H1 (cell line): ENCODE results near the gene EVA1C. TPM values are rescaled to one million over a fixed set of nuclear protein-coding genes. Genes with fewer than 3 reads are reported as not detected.

Source experiments
- CTCF ChIA-PET: fragments of 300-600 bp; sonication (Branson Sonifier 250); formaldehyde crosslinking; loops from one replicate; lab custom pipeline; 2021; ENCODE audit not compliant: partially characterized antibody; lab: Charles Lee
- POLR2A ChIA-PET: fragments of 300-600 bp; sonication (Branson Sonifier 250); formaldehyde crosslinking; loops from one replicate; lab custom pipeline; 2021; ENCODE audit warnings: inconsistent platforms; ENCODE audit not compliant: partially characterized antibody; lab: Charles Lee
- DNase-seq, 2 experiments: peaks; one replicate each; pipeline versions ENCODE4 v3.0.0 to v3.0.0-alpha.2; 2010 to 2022; ENCODE audit warnings: low spot score in 2 of 2, low read depth in 1 of 2, mixed read lengths in 1 of 2
- FAIRE-seq: peaks from 2 replicates; lab custom pipeline; 2011; peaks lifted over from hg19 to GRCh38; lab: Jason Lieb, UNC
- H2AFZ ChIP-seq: 2 replicates; pipeline ENCODE4 v1.8.1; 2012; ENCODE audit warnings: low read length, inconsistent platforms
- H2AK5ac ChIP-seq: 2 replicates; pipeline ENCODE4 v1.6.1; 2013; ENCODE audit warnings: low read depth, low read length
- H2BK120ac ChIP-seq: replicated peaks from 2 replicates; pipeline ENCODE3; 2013; ENCODE audit warnings: low read depth, low read length, inconsistent platforms
- H2BK12ac ChIP-seq: 2 replicates; pipeline ENCODE4 v1.6.1; 2013; ENCODE audit warnings: low read depth, low read length
- H2BK15ac ChIP-seq: 2 replicates; pipeline ENCODE4 v1.6.1; 2013; ENCODE audit warnings: low read length
- H2BK20ac ChIP-seq: 2 replicates; pipeline ENCODE4 v1.6.1; 2013; ENCODE audit warnings: low read length
- H2BK5ac ChIP-seq: 2 replicates; pipeline ENCODE4 v1.6.1; 2013; ENCODE audit warnings: low read depth, low read length
- H3K14ac ChIP-seq: 2 replicates; pipeline ENCODE4 v1.6.1; 2013; ENCODE audit warnings: inconsistent platforms; ENCODE audit not compliant: insufficient read length
- H3K18ac ChIP-seq: 2 replicates; pipeline ENCODE4 v1.6.1; 2013; ENCODE audit warnings: low read length; ENCODE audit errors: extremely low read depth
- H3K23ac ChIP-seq: 2 replicates; pipeline ENCODE4 v1.6.1; 2013; ENCODE audit warnings: inconsistent platforms; ENCODE audit not compliant: insufficient read length
- H3K23me2 ChIP-seq: 2 replicates; pipeline ENCODE4 v1.6.1; 2013; ENCODE audit warnings: low read depth, low read length
- H3K27ac ChIP-seq: 2 replicates; pipeline ENCODE4 v1.6.1; 2011; ENCODE audit warnings: low read depth, low read length, inconsistent platforms
- H3K27me3 ChIP-seq, 4 experiments: replicated peaks in 1 of 4; 1 replicate in 1 of 4; 2 replicates in 3 of 4; pipeline versions ENCODE4 v1.6.1 to v1.8.1; 2011 to 2013; ENCODE audit warnings: low read length in 3 of 4, mild to moderate bottlenecking in 3 of 4, inconsistent platforms in 2 of 4, mixed read lengths in 2 of 4, moderate library complexity in 1 of 4; ENCODE audit not compliant: control insufficient read depth in 3 of 4, insufficient read depth in 3 of 4; ENCODE audit errors: extremely low read depth in 1 of 4
- H3K36me3 ChIP-seq, 4 experiments: 2 replicates each; pipeline versions ENCODE4 v1.6.1 to v1.8.1; 2011 to 2013; ENCODE audit warnings: mild to moderate bottlenecking in 4 of 4, low read length in 3 of 4, moderate library complexity in 2 of 4, control low read depth in 1 of 4, inconsistent platforms in 1 of 4; ENCODE audit not compliant: insufficient read depth in 4 of 4, control insufficient read depth in 2 of 4
- H3K4ac ChIP-seq: replicated peaks from 2 replicates; pipeline ENCODE3; 2013; ENCODE audit warnings: low read length, low read depth, mixed read lengths, inconsistent platforms; ENCODE audit not compliant: insufficient read length
- H3K4me1 ChIP-seq, 4 experiments: replicated peaks in 1 of 4; 1 replicate in 1 of 4; 2 replicates in 3 of 4; pipeline versions ENCODE4 v1.6.1 to v1.8.1; 2011 to 2013; ENCODE audit warnings: low read length in 3 of 4, inconsistent platforms in 2 of 4, mixed read lengths in 1 of 4; ENCODE audit not compliant: insufficient read depth in 4 of 4, control insufficient read depth in 3 of 4
- H3K4me2 ChIP-seq, 2 experiments: 2 replicates each; pipeline versions ENCODE4 v1.6.1 to v1.8.1; 2011 to 2013; ENCODE audit warnings: low read depth in 2 of 2, low read length in 2 of 2, control low read depth in 1 of 2, inconsistent platforms in 1 of 2, mild to moderate bottlenecking in 1 of 2; ENCODE audit not compliant: insufficient read depth in 1 of 2
- H3K4me3 ChIP-seq, 4 experiments: fragments of 200-600, 300-600 bp in 1 of 4; sonication (generic), shearing (Covaris generic), sonication (Bioruptor Twin) in 1 of 4; 2 replicates each; pipeline versions ENCODE4 v1.5.1 to v1.8.1; 2011 to 2016; ENCODE audit warnings: low read length in 4 of 4, low read depth in 3 of 4, control low read depth in 2 of 4, inconsistent platforms in 2 of 4, mild to moderate bottlenecking in 2 of 4, mixed read lengths in 1 of 4, moderate library complexity in 1 of 4; ENCODE audit not compliant: insufficient read depth in 2 of 4; ENCODE audit errors: extremely low read depth in 1 of 4
- H3K56ac ChIP-seq: replicated peaks from 2 replicates; pipeline ENCODE3; 2013; ENCODE audit warnings: low read depth, mild to moderate bottlenecking, mixed read lengths, low read length, inconsistent platforms; ENCODE audit not compliant: insufficient read length
- H3K79me1 ChIP-seq: 2 replicates; pipeline ENCODE4 v1.6.1; 2013; ENCODE audit warnings: low read depth, low read length, control low read depth
- H3K79me2 ChIP-seq, 2 experiments: 2 replicates each; pipeline versions ENCODE4 v1.6.1 to v1.8.1; 2012 to 2013; ENCODE audit warnings: low read length in 2 of 2, mild to moderate bottlenecking in 2 of 2, inconsistent platforms in 1 of 2; ENCODE audit not compliant: insufficient read depth in 2 of 2, control insufficient read depth in 1 of 2
- H3K9ac ChIP-seq, 4 experiments: replicated peaks in 1 of 4; 1 replicate in 1 of 4; 2 replicates in 3 of 4; pipeline versions ENCODE4 v1.6.1 to v1.8.1; 2011 to 2013; ENCODE audit warnings: low read depth in 3 of 4, low read length in 3 of 4, control low read depth in 2 of 4, mild to moderate bottlenecking in 2 of 4, moderate library complexity in 2 of 4, inconsistent platforms in 1 of 4; ENCODE audit errors: extremely low read depth in 1 of 4
- H3K9me3 ChIP-seq, 2 experiments: 2 replicates each; pipeline versions ENCODE4 v1.6.1 to v1.8.1; 2012 to 2013; ENCODE audit warnings: mild to moderate bottlenecking in 2 of 2, moderate library complexity in 2 of 2, control low read depth in 1 of 2, inconsistent platforms in 1 of 2, low read depth in 1 of 2, low read length in 1 of 2, mixed read lengths in 1 of 2; ENCODE audit not compliant: insufficient read depth in 2 of 2
- H4K20me1 ChIP-seq, 2 experiments: replicated peaks in 1 of 2; 2 replicates each; pipeline versions ENCODE3 to v1.8.1; 2011 to 2013; ENCODE audit warnings: inconsistent platforms in 2 of 2, low read length in 2 of 2, mild to moderate bottlenecking in 1 of 2; ENCODE audit not compliant: insufficient read depth in 2 of 2, control insufficient read depth in 1 of 2
- H4K5ac ChIP-seq: 2 replicates; pipeline ENCODE4 v1.6.1; 2013; ENCODE audit warnings: low read length, low read depth, mixed read lengths, inconsistent platforms; ENCODE audit not compliant: insufficient read length
- H4K8ac ChIP-seq: 2 replicates; pipeline ENCODE4 v1.8.0; 2013; ENCODE audit warnings: mild to moderate bottlenecking, moderate library complexity, low read length, inconsistent platforms; ENCODE audit not compliant: insufficient read depth; ENCODE audit errors: extremely low read depth
- H4K91ac ChIP-seq: replicated peaks from 2 replicates; pipeline ENCODE3; 2013; ENCODE audit warnings: low read length, mixed read lengths, inconsistent platforms; ENCODE audit not compliant: insufficient read length
- NRF1 ChIP-seq: IDR thresholded peaks from 2 replicates; pipeline ENCODE4 v1.6.1; 2011; ENCODE audit warnings: mild to moderate bottlenecking, low read depth, low read length, improper control_type of control experiment
- RXRA ChIP-seq: IDR thresholded peaks from 2 replicates; pipeline ENCODE4 v1.6.1; 2011; ENCODE audit warnings: low read depth, mild to moderate bottlenecking, low read length, moderate library complexity; ENCODE audit not compliant: insufficient read depth
- YY1 ChIP-seq: IDR thresholded peaks from 2 replicates; pipeline ENCODE4 v1.6.1; 2011; ENCODE audit warnings: low read depth, mild to moderate bottlenecking, low read length
- WGBS, 2 experiments: shearing (Covaris generic) in 1 of 2; methylation state at CpG; one replicate each; pipeline versions ENCODE4 v1.1.6 to v1.1.7; 2013 to 2015; ENCODE audit warnings: low lambda C conversion rate in 2 of 2, mixed read lengths in 2 of 2, inconsistent platforms in 1 of 2, low coverage in 1 of 2, missing lambda C conversion rate in 1 of 2; ENCODE audit not compliant: insufficient replicate concordance in 2 of 2, insufficient coverage in 1 of 2, insufficient read length in 1 of 2; ENCODE audit errors: extremely low coverage in 1 of 2, missing lambda C conversion rate in 1 of 2; 5-methylcytosine and 5-hydroxymethylcytosine counted together
- polyA plus RNA-seq, 7 experiments: library from polyadenylated mRNA; depleted of rRNA in 3 of 7; stranded (reverse) in 5 of 7; unstranded in 2 of 7; fragments of >200 nt in 5 of 7; fragments of 200-250 nt in 2 of 7; gene quantifications; 1 replicate in 5 of 7; 2 replicates in 1 of 7; 4 replicates in 1 of 7; pipeline versions ENCODE4 v1.2.1 to v1.2.3, GENCODE V29; 2011 to 2013; ENCODE audit warnings: missing spikeins in 2 of 7, mixed read lengths in 2 of 7
- total RNA-seq: library from RNA; stranded (reverse); fragmentation: NEBNext Ultra II Directional; extraction: Animal tissue kit (Norgen Biotek cat#: 25700); gene quantifications from 2 replicates; pipeline ENCODE4 v1.2.1, GENCODE V29; 2021
- TF ChIP-seq, protein P1 (sequence below): IDR thresholded peaks from 2 replicates; pipeline ENCODE4 v1.6.1; 2011; ENCODE audit warnings: low read depth, mild to moderate bottlenecking, low read length; ENCODE audit not compliant: insufficient read depth

EVA1C gene
- total and polyA plus RNA-seq, 2 of the 8 experiments (the other 6 are each of a cell fraction or from before 2014, with no cell fraction given), result 2.6 to 3.6 TPM

DNA sequence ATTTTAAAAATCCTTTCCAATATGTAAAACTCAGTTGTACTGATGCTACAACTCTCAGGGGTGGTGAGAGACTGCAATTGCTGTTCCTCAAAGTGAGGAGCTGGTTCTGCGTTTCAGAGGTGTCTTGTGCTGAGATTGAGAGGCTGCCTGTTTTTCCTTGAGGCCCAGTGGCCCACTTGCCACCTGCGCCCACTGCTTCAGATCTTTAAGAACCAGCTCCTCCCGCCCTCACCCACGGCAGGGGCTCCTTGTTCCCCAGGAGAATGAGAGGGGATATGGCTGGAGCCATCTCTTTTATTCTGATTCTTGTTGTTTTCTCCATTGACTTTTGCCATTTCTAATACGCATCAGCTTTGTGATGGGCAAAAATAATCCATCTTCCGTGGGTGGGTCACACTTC lies 45.5 kb downstream of the EVA1C start:
- Histone ChIP-seq H3K23me2 (no peaks in the 10 kb centered on the region), H3K23ac (no peak overlapping the region), H3K14ac (no peak overlapping the region), H2BK120ac (no peak overlapping the region), H3K4me2 (no peak overlapping the region), H3K27me3 (no peaks in the 10 kb centered on the region), H2BK15ac (no peak overlapping the region), H2BK12ac (no peak overlapping the region), H3K4ac (no peak overlapping the region), H3K79me1 (no peaks in the 10 kb centered on the region), H4K8ac (no peak overlapping the region), H2AFZ (no peak overlapping the region), H3K4me3 (no peak overlapping the region), H3K9me3 (peaks cover 0 to 2% of the 10 kb centered on the region in 2 experiments; a peak in 2 of 4 replicates), H2BK5ac (no peak overlapping the region), H3K27ac (no peak overlapping the region), H3K79me2 (no peaks in the 10 kb centered on the region), H4K91ac (no peak overlapping the region), H2AK5ac (no peak overlapping the region), H2BK20ac (no peak overlapping the region), H3K9ac (no peak overlapping the region), H4K5ac (no peak overlapping the region), H3K56ac (no peak overlapping the region), H3K4me1 (0 out of 7 replicates have a peak, but pooled peaks cover 0 to 3% (median 0%) of the 10 kb centered on the region in 4 experiments), H4K20me1 (no peaks in the 10 kb centered on the region), H3K18ac (no peak overlapping the region), H3K36me3 (no peaks in the 10 kb centered on the region)
- DNase-seq (no peak), FAIRE-seq (no peak)
- 93% methylated on average over 6 of the region's 6 CpGs; no CpG with 5 or more reads in 1 of the 2 experiments for WGBS, 2 experiments
- POLR2A ChIA-PET, result interaction anchor here (1.5 kb wide), 1 partner anchor 20 kb away, joined by 3 read pairs; no protein-coding TSS in a partner anchor
- CTCF ChIA-PET, result interaction anchor here (1.2 to 2.2 kb wide), 3 partner anchors 11 to 104 kb away, joined by 3 to 7 read pairs (median 4); no protein-coding TSS in a partner anchor
- TF ChIP-seq NRF1 (no peak), RXRA (no peak), YY1 (no peak)
- TF ChIP-seq, protein P1, sequence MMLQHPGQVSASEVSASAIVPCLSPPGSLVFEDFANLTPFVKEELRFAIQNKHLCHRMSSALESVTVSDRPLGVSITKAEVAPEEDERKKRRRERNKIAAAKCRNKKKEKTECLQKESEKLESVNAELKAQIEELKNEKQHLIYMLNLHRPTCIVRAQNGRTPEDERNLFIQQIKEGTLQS, result no peak
